ENCODE results near the gene DCDC2B. TPM values are rescaled to one million over a fixed set of nuclear protein-coding genes. Genes with fewer than 3 reads are reported as not detected.
A peak's percentile ranks its signal among the peaks of the same experiment; 100 is the strongest.

DCDC2B gene
- total and polyA plus RNA-seq, 2 experiments from 2014 or later = 0.21 TPM; not detected in 1

- H3K4me3 Mint-ChIP-seq = peak overlapping the region; percentile 70
- no peak for TF ChIP-seq STAT1 (IDR thresholded peaks at IDR 0.05; ENCODE audit: unreplicated experiment)
- no peak for TF ChIP-seq ZNF114 (CRISPR knock-in tag; IDR thresholded peaks at IDR 0.05)
- no peak for TF ChIP-seq EZH2phosphoT487 (IDR thresholded peaks at IDR 0.05; ENCODE audit: unreplicated experiment)
- TF ChIP-seq JUNB (IDR thresholded peaks at IDR 0.05; ENCODE audit: unreplicated experiment) = no peak
- no peak for TF ChIP-seq REST (IDR thresholded peaks at IDR 0.05; ENCODE audit: unreplicated experiment)
- TF ChIP-seq ETS1 (IDR thresholded peaks at IDR 0.05) = no peak
- H3K27me3 Mint-ChIP-seq (ENCODE audit: insufficient read depth, low read depth, poor library complexity) = peaks cover 38% of the 10 kb centered on the region
- DNase-seq (ENCODE audit: low spot score) (no peak), ATAC-seq (peak; percentile 9)
- H3K27me3 ChIP-seq (ENCODE audit: insufficient read depth) = peaks cover 26% of the 10 kb centered on the region
- H3K4me1 ChIP-seq (ENCODE audit: insufficient read depth) = peaks cover 30% of the 10 kb centered on the region
- H3K9me3 Mint-ChIP-seq = peaks cover 2% of the 10 kb centered on the region; the same call in 2 of the 3 replicates
- H3K9me2 ChIP-seq (ENCODE audit: insufficient read depth) = no peaks in the 10 kb centered on the region
- peaks cover 42% of the 10 kb centered on the region for H3K4me1 Mint-ChIP-seq
- peaks cover 16% of the 10 kb centered on the region for H3K36me3 ChIP-seq (ENCODE audit: insufficient read depth)
- H3K27ac Mint-ChIP-seq = no peak overlapping the region
- no peaks in the 10 kb centered on the region for H3K79me2 ChIP-seq (replicated peaks; ENCODE audit: insufficient read depth)
- peaks cover 37% of the 10 kb centered on the region; the same call in 1 of the 2 replicates for H3F3A ChIP-seq (replicated peaks; ENCODE audit: low read depth)
- peak overlapping the region; percentile 96 for H3K4me2 ChIP-seq
- no peak overlapping the region for H2AFZ ChIP-seq
- H3K27ac ChIP-seq (ENCODE audit: low read depth) = no peak overlapping the region
- H4K20me1 ChIP-seq (replicated peaks; ENCODE audit: insufficient read depth) = peaks cover 4% of the 10 kb centered on the region
- H3K4me3 ChIP-seq = peak overlapping the region; percentile 69
- peaks cover 37% of the 10 kb centered on the region for H3K36me3 Mint-ChIP-seq (ENCODE audit: low read depth)
Observed at GRCh38 chr1:32199717-32200072, 9.2 kb upstream of the DCDC2B start.

GRCh38 chr1:32200226-32201010 is 8.5 kb upstream of the DCDC2B start, which contains the start of gene CCDC28B:
Gene CCDC28B, plus strand, starts transcription at chr1:32200595. Its CDS starts 1,341 bp downstream, at chr1:32201936.
- Histone ChIP-seq H4K20me1 (replicated peaks; ENCODE audit: insufficient read depth) (peaks cover 4% of the 10 kb centered on the region; the same call in 1 of the 2 replicates), H3K36me3 (ENCODE audit: insufficient read depth) (peaks cover 14% of the 10 kb centered on the region), H3K4me2 (peak within 1 kb of the TSS; percentile 96), H3K4me3 (peak within 1 kb of the TSS; percentile 69), H3K9me2 (ENCODE audit: insufficient read depth) (no peaks in the 10 kb centered on the region), H3K27ac (ENCODE audit: low read depth) (peak within 1 kb of the TSS; percentile 8; the same call in 1 of the 2 replicates), H3K79me2 (replicated peaks; ENCODE audit: insufficient read depth) (no peaks in the 10 kb centered on the region), H2AFZ (peak within 1 kb of the TSS; percentile 74), H3K27me3 (ENCODE audit: insufficient read depth) (peaks cover 28% of the 10 kb centered on the region), H3K4me1 (ENCODE audit: insufficient read depth) (peaks cover 32% of the 10 kb centered on the region), H3F3A (replicated peaks; ENCODE audit: low read depth) (peaks cover 37% of the 10 kb centered on the region; the same call in 1 of the 2 replicates)
- Mint-ChIP-seq H3K27me3 (ENCODE audit: insufficient read depth, low read depth, poor library complexity) (peaks cover 41% of the 10 kb centered on the region), H3K36me3 (ENCODE audit: low read depth) (peaks cover 30% of the 10 kb centered on the region), H3K9me3 (peaks cover 2% of the 10 kb centered on the region; the same call in 2 of the 3 replicates), H3K27ac (peak within 1 kb of the TSS; percentile 85), H3K4me1 (peaks cover 42% of the 10 kb centered on the region), H3K4me3 (peak within 1 kb of the TSS; percentile 70)
- ATAC-seq = peak; percentile 72
- DNase-seq (ENCODE audit: low spot score) = peak; percentile 92
- TF ChIP-seq POLR2AphosphoS5 (IDR thresholded peaks at IDR 0.05; ENCODE audit: low read depth) (peak; percentile 53), CREB1 (CRISPR knock-in tag; IDR thresholded peaks at IDR 0.05; ENCODE audit: low read depth) (peak; percentile 83), NANOG (IDR thresholded peaks at IDR 0.05; ENCODE audit: borderline replicate concordance) (no peak)

Measured in GM23338 (cell line).